Epithelial cell of alveolus of lung (primary cell): Measurements from ENCODE around the gene C14orf39. TPM values are rescaled to one million over a fixed set of nuclear protein-coding genes. Genes with fewer than 3 reads are reported as not detected.

Experiments used
- total RNA-seq: library from RNA; depleted of rRNA; stranded (reverse); fragments of >200 nt; gene quantifications from 2 replicates; pipeline ENCODE4 v1.2.1, GENCODE V29; 2015

The C14orf39 gene, protein sequence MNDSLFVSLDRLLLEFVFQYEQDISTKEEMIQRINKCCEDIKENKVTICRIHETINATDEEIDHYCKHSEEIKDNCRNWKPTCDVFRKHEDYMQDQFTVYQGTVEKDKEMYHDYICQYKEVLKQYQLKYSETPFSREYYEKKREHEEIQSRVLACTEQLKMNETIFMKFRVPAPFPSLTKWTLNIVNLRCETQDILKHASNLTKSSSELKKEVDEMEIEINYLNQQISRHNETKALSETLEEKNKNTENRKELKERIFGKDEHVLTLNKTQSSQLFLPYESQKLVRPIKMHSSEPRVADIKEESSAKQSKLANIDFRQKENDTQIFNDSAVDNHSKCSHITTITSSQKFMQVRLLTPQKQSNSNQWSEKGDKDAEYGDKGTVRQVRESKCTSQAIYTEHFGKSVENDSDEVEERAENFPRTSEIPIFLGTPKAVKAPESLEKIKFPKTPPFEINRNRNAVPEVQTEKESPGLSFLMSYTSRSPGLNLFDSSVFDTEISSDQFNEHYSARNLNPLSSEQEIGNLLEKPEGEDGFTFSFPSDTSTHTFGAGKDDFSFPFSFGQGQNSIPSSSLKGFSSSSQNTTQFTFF
- total RNA-seq: 0.56 and 0.78 TPM in 2 replicates

GRCh38 chr14:60485598-60486251 is at the start of gene C14orf39:
C14orf39 (minus strand) TSS chr14:60486063; CDS start chr14:60485078, 985 bp downstream.

DNA sequence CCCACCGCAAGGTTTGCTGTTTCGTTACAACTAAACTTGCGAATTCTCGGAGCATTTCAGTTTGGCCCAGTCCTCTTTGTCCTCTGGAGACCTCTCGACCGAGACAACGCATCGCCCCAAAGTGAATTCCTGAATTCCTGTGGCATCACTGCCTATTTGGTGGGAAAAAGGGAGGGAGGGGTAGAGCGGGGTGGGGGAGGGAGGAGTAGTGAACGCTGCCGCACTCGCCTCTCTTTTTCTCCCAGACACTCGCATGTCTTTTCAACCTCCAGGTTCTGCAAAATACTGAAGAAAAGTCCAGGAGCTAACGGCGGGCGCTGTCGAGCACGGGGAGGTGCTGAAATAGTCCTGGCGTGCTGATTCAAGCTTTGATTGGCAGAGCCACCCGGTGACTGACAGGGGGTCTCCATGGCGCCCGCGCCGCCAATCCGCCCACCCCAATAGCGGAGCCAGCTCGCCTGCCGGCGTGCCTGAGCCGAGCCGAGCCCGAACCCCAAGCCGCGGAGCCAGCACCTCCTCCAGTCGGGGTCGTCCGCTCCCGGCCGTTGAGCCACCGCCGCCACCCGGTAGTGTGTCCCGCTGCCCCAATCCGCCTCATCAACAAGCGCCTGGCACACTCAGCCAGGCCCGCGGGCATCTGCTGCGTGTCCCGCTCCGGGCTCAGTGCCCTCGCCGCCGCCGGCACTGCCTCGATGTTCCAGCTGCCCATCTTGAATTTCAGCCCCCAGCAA is 23.0 kb upstream of the C14orf39 start, which contains the start of gene SIX6:
SIX6 (plus strand) TSS at position 440 of the 731 bp plus-strand sequence; CDS start at position 693, 253 bp downstream.

Other genes starting within 250 kb of the C14orf39 start
- 13.6 and 20.7 TPM in 2 replicates for gene PPM1A, start 236.8 kb downstream of the C14orf39 start, total RNA-seq
- not detected in 2 replicates for gene SIX6, start 23.1 kb upstream of the C14orf39 start, total RNA-seq
- gene SIX1, start 163.4 kb upstream of the C14orf39 start, total RNA-seq: 2.4 and 10.5 TPM in 2 replicates
- gene SIX4, start 238.3 kb upstream of the C14orf39 start, total RNA-seq: 17.6 and 22.1 TPM in 2 replicates
- gene MNAT1, start 248.7 kb upstream of the C14orf39 start, total RNA-seq: 15.4 and 39.0 TPM in 2 replicates